SW480 (cell line): Measurements from ENCODE around the gene GSN.

Source experiments
- DNase-seq: peaks from one replicate; pipeline ENCODE4 v3.0.0-alpha.2; 2016; ENCODE audit warnings: low spot score

GSN gene

GRCh38 chr9:121353241-121354061 lies 85.5 kb downstream of the GSN start:
- no peak for DNase-seq

GRCh38 chr9:121354141-121354540 lies 86.2 kb downstream of the GSN start:
- DNase-seq, result no peak

DNA sequence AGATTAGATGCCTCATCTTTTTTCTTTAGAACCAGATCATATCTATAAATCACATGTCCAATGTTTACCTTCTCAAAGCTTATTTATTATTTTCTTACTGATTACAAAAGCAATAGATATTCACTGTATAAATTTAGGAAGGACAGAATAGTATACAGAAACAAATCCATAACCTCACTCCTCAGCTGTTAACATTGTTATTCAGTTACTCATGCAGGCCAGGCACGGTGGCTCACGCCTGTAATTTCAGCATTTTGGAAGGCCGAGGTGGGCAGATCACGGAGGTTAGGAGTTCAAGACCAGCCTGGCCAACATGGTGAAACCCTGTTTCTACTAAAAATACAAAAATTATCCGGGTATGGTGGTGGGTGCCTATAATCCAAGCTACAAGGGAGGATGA lies 86.8 kb downstream of the GSN start:
- no peak for DNase-seq

DNA sequence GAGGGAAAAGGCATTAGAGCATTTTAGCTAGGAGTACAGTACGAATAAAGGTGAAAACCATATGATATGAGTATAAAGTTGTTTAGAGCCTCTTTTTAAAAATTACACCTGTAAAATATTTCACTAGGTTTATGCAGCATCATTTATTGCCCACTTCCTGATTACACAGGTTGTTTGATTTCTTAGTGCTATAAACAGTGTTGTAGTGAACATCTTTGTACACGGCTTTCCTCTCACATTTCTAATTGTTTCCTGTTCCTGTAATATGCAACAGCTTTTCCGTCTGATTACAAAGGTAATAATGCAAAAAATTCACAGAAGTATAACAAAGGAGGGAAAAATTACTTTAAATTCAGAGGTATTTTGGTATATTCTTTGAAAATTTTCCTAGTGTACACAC lies 89.0 kb downstream of the GSN start:
- no peak for DNase-seq

DNA sequence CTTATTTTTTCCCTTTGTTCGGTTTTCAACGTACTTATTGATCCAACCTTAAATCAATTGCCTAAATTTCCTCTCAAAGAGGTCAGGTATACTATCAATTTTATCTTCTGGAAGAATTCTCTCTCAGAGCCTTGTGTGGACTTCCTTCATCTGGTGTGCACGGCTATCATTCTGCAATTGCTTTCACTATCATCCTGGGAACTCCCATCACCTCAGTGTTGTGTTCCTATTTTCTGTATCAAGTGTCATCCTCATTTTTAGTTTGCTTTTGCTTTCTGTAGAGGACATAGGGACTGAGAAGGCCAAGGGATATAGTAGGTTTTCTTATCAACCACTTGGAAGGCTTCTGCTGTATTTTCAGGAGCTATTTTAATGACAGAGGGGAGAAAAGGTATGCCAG lies 90.8 kb downstream of the GSN start:
- DNase-seq, result no peak

- DNase-seq, result no peak
Observed at GRCh38 chr9:121359351-121360294, 91.7 kb downstream of the GSN start.

- DNase-seq, result no peak
Observed at GRCh38 chr9:121360601-121361374, 92.8 kb downstream of the GSN start.

DNA sequence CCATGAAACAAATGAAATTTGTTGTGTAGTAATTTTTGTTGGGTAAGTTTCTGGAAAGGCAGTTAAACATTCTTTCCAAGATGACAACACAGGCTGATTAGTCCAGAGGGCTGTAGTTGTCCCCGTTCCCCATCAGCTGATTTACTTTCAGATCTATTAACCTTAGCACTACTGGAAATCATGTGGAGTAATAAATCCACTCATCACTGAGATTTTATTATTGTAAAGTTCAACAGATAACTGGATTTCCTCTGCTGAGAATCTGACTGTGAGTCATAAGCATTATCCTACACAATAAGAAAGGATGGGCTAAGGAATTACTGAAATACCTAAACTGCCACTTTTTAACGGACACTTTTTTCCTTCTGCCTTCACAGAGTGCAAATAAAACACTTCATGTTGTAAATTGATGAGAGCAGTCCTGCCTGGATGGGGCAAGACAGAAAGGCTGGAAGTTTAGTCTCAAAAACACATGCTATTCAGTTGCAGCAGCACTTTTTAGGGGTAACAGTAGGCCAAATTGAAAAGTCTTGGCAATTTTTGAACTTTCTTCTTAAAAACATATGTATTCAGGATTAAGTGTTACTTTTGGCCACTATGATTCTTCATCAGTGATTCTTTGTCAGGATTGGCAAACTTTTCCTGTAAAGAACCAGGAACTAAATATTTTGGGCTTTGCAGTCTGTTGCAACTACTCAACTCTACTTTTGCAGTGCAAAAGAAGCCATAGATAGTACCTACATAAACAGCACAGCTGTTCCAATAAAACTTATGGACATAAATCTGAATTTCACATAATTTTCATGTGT lies 95.1 kb downstream of the GSN start:
- DNase-seq, result no peak

DNA sequence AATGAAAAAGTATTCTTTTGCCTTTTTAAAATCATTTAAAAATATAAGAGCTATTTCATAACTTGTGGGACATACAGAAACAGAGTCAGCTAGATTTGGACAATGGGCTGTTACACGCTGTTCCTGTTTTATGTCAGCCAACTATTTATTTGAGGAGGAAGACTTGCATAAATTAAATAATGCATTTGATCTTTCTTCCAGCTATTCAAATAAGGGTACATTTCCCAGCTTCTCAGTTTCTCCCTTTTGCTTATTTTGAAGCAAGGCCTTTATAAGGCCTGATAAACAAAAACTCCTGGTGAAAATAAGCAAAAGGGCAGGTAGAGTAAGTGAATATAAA lies 95.6 kb downstream of the GSN start:
- no peak for DNase-seq

GRCh38 chr9:121364077-121364476 lies 96.1 kb downstream of the GSN start:
- DNase-seq, result no peak

DNA sequence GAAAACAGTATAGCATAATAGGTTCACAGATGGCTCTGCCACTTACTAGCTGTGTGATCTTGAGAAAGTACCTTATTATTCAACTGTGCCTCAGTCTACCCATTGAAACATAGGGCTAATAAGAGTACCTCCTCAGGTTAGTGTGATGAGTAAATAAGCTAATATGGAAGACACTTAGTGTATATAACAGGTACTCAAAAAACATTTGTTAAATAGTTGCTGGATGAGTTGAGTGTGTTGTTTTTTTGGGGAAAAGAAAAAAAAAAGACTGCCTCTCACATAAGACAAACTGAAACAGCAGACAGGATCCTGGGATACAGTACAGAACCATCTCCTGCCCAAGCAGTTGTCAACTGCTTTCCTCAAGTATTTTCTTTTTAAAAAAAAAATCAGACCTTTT lies 96.9 kb downstream of the GSN start:
- no peak for DNase-seq

GRCh38 chr9:121365564-121365963 lies 97.6 kb downstream of the GSN start:
- no peak for DNase-seq

- DNase-seq, result no peak
Observed at GRCh38 chr9:121366611-121367192, 98.7 kb downstream of the GSN start.

DNA sequence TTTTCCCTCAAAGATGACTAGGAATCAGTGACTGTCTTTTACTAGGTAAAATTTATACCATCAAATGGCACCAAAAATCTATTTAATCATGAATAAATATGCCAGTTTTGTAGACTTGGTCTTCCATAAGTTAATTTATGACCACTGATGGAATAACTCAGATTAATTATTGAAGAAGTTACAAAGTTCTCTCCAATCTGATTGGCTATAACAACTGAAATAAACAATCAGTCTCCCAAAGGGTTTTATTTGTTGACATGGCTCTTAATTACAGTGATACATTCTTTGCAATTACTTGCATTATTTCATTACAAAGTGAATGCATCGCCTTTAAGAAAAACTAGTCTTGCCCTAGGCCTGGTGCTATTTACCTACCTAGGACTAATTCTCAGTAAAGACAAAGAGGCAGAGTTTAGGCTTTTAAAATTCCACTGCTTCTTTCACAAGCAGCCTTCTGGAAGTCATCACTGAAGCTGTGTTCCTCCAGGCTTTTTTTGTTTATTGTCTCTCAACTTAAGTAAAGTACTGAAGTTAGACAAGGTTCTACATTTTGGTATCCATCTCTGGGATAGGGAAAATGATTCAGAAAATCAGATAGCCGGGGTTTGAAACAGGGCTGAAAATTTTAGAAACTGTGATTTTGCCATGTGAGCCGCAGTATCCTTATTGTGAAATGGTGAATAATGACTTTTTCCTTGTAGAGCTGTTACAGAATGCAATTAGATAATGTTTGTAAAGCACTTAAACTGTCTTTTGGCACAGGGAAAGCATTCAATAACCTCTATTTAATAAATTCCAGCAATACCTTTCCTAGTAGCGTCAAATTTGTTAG lies 99.6 kb downstream of the GSN start:
- no peak for DNase-seq

DNA sequence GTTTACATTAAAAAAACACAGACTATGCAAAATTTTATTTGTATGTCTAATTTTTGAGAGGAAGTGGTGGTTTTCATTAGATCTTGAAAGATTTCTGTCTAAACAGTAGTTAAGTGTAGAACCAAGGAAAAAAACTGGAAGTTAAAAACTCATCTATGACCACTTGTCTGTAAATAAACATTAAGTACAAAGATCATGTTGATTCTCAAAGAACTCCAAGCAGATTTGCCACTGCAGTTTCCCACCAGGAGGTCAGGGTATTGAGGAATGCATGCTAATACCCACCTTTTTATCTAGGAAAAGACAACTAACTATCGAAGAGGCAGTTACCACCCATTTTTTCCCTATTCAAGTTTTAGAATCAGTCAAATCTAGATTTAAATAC lies 100.2 kb downstream of the GSN start:
- DNase-seq, result no peak

DNA sequence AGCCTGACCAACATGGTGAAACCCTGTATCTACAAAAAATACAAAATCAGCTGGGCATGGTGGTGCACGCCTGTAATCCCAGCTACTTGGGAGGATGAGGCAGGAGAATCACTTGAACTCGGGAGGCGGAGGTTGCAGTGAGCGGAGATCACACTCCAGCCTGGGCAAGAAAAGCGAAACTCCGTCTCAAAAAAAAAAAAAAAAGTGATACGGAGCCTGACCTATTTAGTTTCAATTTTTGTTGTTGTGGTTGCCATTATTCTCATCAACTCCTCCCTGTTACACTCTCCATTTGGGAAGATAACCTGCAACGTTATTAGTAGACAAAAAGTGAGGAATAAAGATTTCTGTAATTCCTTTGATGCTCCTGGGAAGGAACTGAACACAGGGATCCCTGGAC lies 100.8 kb downstream of the GSN start:
- no peak for DNase-seq

DNA sequence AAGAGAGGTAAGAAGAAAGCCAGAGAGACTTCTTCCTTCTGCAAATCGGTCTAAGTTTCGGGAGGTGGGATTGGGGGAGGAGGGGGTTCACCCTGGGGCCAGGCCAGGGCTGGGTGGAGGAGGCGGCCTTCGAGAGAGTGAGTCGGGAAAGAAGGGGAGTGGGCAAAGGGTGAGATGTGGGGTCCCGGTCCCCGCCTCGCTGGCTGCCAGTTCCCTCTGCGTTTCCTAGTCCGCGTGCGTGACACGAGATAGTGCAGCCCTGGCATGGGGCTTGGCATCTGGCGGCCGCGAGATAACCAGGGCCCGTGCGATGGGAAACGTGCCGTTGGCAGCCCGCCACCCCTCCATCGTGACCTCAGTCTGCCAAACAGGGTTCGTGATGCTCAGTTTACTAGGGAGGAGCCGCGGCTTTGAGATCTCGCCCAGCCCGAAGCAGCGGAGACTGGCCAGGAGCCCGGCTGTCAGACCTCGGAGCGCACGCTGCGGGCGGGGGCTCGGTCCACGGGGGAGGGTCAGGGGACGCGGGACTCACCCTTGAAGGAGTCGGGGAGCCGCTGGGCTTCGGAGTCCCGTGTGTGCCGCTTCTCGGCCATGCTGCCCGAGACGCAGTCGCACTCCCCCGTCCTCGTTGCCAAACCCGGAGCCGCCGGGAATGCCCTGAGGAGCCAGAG lies 101.8 kb downstream of the GSN start, which contains the start of gene STOM:
Gene STOM, minus strand, starts transcription at position 656 of the 671 bp plus-strand sequence. Its CDS starts 63 bp downstream, at position 593.
- peak; percentile 22 for DNase-seq

DNA sequence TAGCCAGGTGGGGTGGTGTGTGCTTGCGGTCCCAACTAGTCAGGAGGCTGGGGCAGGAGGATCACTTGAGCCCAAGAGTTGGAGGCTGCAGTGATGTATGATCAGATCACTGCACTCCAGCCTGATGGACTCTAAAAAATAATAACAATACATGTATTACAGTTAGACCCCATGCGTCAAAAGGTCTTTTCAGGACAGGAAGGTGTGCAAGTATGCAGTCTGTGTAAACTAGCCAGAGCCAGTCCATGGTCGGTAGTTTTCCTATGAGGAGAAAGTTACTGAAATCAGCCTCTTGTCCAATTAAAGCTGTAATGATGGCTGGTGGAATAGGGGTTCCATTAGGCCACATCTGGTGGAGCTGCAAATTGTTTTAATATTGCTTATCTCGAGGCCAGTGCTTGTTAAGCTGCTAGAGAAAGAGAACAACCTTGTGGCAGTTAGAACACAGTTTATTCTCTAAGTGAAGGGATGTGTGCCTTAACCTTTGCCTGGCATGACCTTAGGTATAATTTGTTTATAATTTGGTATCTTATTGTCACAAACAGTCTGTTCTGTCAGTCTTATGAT lies 103.6 kb downstream of the GSN start:
- DNase-seq, result no peak
